Measurements from ENCODE around the gene ZBTB17.

- TF ChIP-seq EZH2 (IDR thresholded peaks at IDR 0.05): no peak
- TF ChIP-seq CTCF (IDR thresholded peaks at IDR 0.05): no peak
- TF ChIP-seq EZH2phosphoT487 (IDR thresholded peaks at IDR 0.05): no peak
Observed at GRCh38 chr1:15960808-15961207, 15.1 kb downstream of the ZBTB17 start.

Measured in neural progenitor cell (in vitro differentiated cells).